A549 (cell line): Measurements from ENCODE around the gene MT3. TPM values are rescaled to one million over a fixed set of nuclear protein-coding genes. Genes with fewer than 3 reads are reported as not detected.

Experiments used
- ATAC-seq, 2 experiments: fragments of 200-7000 bp in 1 of 2; fragments of >200 bp in 1 of 2; cut with Nextera tagmentation in 1 of 2; cut with Tn5 transposase in 1 of 2; 3 replicates each; pipeline versions ENCODE4 v1.8.0 to v1.9.1; 2018 to 2020; ENCODE audit warnings: mild to moderate bottlenecking in 1 of 2, moderate library complexity in 1 of 2
- CTCF ChIA-PET: fragments of 300-600 bp; sonication (Branson Sonifier 250); formaldehyde crosslinking; extraction: SDS; loops from one replicate; lab custom pipeline; 2021; ENCODE audit warnings: antibody characterized with exemption, inconsistent platforms; lab: Yijun Ruan, JAX
- POLR2A ChIA-PET: fragments of 350-600 bp; formaldehyde crosslinking; extraction: SDS; loops from one replicate; lab custom pipeline; 2021; ENCODE audit warnings: antibody characterized with exemption, inconsistent platforms; lab: Yijun Ruan, JAX
- DNase-seq, 2 experiments: peaks; one replicate each; pipeline versions ENCODE4 v3.0.0 to v3.0.0-alpha.2; 2011 to 2016; ENCODE audit warnings: low read depth in 1 of 2, low spot score in 1 of 2
- FAIRE-seq: peaks from 2 replicates; lab custom pipeline; 2011; peaks lifted over from hg19 to GRCh38; lab: Jason Lieb, UNC
- H3K27ac ChIP-seq, 2 experiments: fragments of >200 bp; sonication (Bioruptor Twin); formaldehyde crosslinking; 3 replicates each; pipeline ENCODE4 v1.5.1; 2016 to 2017
- H3K4me1 ChIP-seq: fragments of >200 bp; sonication (Bioruptor Twin); formaldehyde crosslinking; 3 replicates; pipeline ENCODE4 v1.6.1; 2016
- H3K4me2 ChIP-seq: fragments of >200 bp; sonication (Bioruptor Twin); formaldehyde crosslinking; 3 replicates; pipeline ENCODE4 v1.6.1; 2016
- H3K4me3 ChIP-seq: fragments of >200 bp; sonication (Bioruptor Twin); formaldehyde crosslinking; 3 replicates; pipeline ENCODE4 v1.5.1; 2016
- H3K9me3 ChIP-seq: fragments of >200 bp; sonication (Bioruptor Twin); formaldehyde crosslinking; 3 replicates; pipeline ENCODE4 v1.6.1; 2016
- BCL3 ChIP-seq: fragments of >200 bp; sonication (Bioruptor Twin); formaldehyde crosslinking; IDR thresholded peaks from 3 replicates; pipeline ENCODE4 v1.6.1; 2016
- CBX8 ChIP-seq: fragments of 200-600 bp; sonication (generic); IDR thresholded peaks from 2 replicates; pipeline ENCODE4 v1.6.1; 2016
- CTCF ChIP-seq: fragments of >200 bp; sonication (Bioruptor Twin); formaldehyde crosslinking; IDR thresholded peaks from 3 replicates; pipeline ENCODE4 v1.5.1; 2016
- E2F6 ChIP-seq: IDR thresholded peaks from 2 replicates; pipeline ENCODE4 v1.6.1; 2012; ENCODE audit warnings: low read depth, borderline replicate concordance
- EHF ChIP-seq: fragments of 250-450 bp; sonication (Bioruptor Pico); IDR thresholded peaks from 2 replicates; pipeline ENCODE4 v1.5.0; 2020; ENCODE audit warnings: mild to moderate bottlenecking
- EHMT2 ChIP-seq: fragments of 200-600 bp; sonication (generic); IDR thresholded peaks from 2 replicates; pipeline ENCODE4 v1.6.1; 2016; ENCODE audit warnings: antibody characterized with exemption, low read depth, mild to moderate bottlenecking, moderate library complexity
- ESRRA ChIP-seq: fragments of 150-350 bp; IDR thresholded peaks from 2 replicates; pipeline ENCODE4 v1.6.1; 2014; ENCODE audit warnings: mild to moderate bottlenecking, low read length, borderline replicate concordance
- FOSB ChIP-seq: fragments of 250-450 bp; sonication (Bioruptor Pico); IDR thresholded peaks from 2 replicates; pipeline ENCODE4 v1.5.0; 2020; ENCODE audit warnings: mild to moderate bottlenecking, moderate library complexity
- FOSL2 ChIP-seq, 2 experiments: fragments of 450-650 bp in 1 of 2; fragments of >200 bp in 1 of 2; sonication (Bioruptor Twin) in 1 of 2; formaldehyde crosslinking; IDR thresholded peaks; 2 replicates each; pipeline versions ENCODE4 v1.5.0 to v1.6.1; 2016 to 2020; ENCODE audit warnings: mild to moderate bottlenecking in 1 of 2, moderate library complexity in 1 of 2
- HDAC2 ChIP-seq: fragments of 200-600 bp; sonication (generic); IDR thresholded peaks from 2 replicates; pipeline ENCODE4 v1.6.1; 2016
- HOXA7 ChIP-seq: fragments of 250-450 bp; sonication (Bioruptor Pico); IDR thresholded peaks from 2 replicates; pipeline ENCODE4 v1.5.0; 2020; ENCODE audit warnings: mild to moderate bottlenecking, moderate library complexity
- HOXB13 ChIP-seq: fragments of 250-450 bp; sonication (Bioruptor Pico); IDR thresholded peaks from 2 replicates; pipeline ENCODE4 v1.5.0; 2020; ENCODE audit warnings: low read depth, mild to moderate bottlenecking, moderate library complexity
- HOXB5 ChIP-seq: fragments of 250-450 bp; sonication (Bioruptor Pico); IDR thresholded peaks from 2 replicates; pipeline ENCODE4 v1.5.0; 2020; ENCODE audit warnings: mild to moderate bottlenecking, moderate library complexity
- KDM1A ChIP-seq: fragments of 200-600 bp; sonication (generic); IDR thresholded peaks from 2 replicates; pipeline ENCODE4 v1.6.1; 2016; ENCODE audit warnings: low read depth, mild to moderate bottlenecking
- MAX ChIP-seq: IDR thresholded peaks from 2 replicates; pipeline ENCODE4 v1.6.1; 2012
- MAZ ChIP-seq: fragments of 150-350 bp; IDR thresholded peaks from 2 replicates; pipeline ENCODE4 v1.6.1; 2014; ENCODE audit warnings: antibody characterized with exemption, low read depth, low read length, borderline replicate concordance
- NFE2L2 ChIP-seq: fragments of 150-350 bp; conservative IDR thresholded peaks from 2 replicates; pipeline ENCODE4 v1.6.1; 2014; ENCODE audit warnings: low read length
- RAD21 ChIP-seq, 2 experiments: fragments of >200 bp in 1 of 2; sonication (Bioruptor Twin) in 1 of 2; formaldehyde crosslinking in 1 of 2; IDR thresholded peaks in 1 of 2; conservative IDR thresholded peaks in 1 of 2; 2 replicates in 1 of 2; 3 replicates in 1 of 2; pipeline ENCODE4 v1.6.1; 2012 to 2018; ENCODE audit warnings: inconsistent platforms in 1 of 2
- RARB ChIP-seq: fragments of 250-450 bp; sonication (Bioruptor Pico); IDR thresholded peaks from 2 replicates; pipeline ENCODE4 v1.8.0; 2021; ENCODE audit warnings: mild to moderate bottlenecking, moderate library complexity
- TP53 ChIP-seq: fragments of 250-450 bp; sonication (Bioruptor Pico); IDR thresholded peaks from 2 replicates; pipeline ENCODE4 v1.5.0; 2021; ENCODE audit warnings: mild to moderate bottlenecking, moderate library complexity
- USF2 ChIP-seq: fragments of 450-650 bp; IDR thresholded peaks from 2 replicates; pipeline ENCODE4 v1.6.1; 2014; ENCODE audit warnings: antibody characterized with exemption
- ZFP36 ChIP-seq: fragments of 450-650 bp; IDR thresholded peaks from 2 replicates; pipeline ENCODE4 v1.6.1; 2014; ENCODE audit warnings: borderline replicate concordance; ENCODE audit not compliant: partially characterized antibody
- ZSCAN20 ChIP-seq: fragments of 250-450 bp; sonication (Bioruptor Pico); IDR thresholded peaks from 2 replicates; pipeline ENCODE4 v1.8.0; 2022; ENCODE audit warnings: mild to moderate bottlenecking, moderate library complexity
- WGBS: methylation state at CpG from one replicate; pipeline ENCODE4 v1.1.6; 2017; ENCODE audit errors: missing lambda C conversion rate; 5-methylcytosine and 5-hydroxymethylcytosine counted together
- polyA plus RNA-seq, 4 experiments: library from polyadenylated mRNA; depleted of rRNA in 3 of 4; stranded (reverse); fragments of >200 nt; fragmentation: RNase III in 1 of 4; extraction: RNeasy Plus Mini Kit Qiagen cat#74134 plus additional on column Dnase treatment in 1 of 4; gene quantifications; 2 replicates in 3 of 4; 3 replicates in 1 of 4; pipeline ENCODE4 v1.2.3, GENCODE V29; 2011 to 2017

The MT3 gene
- polyA plus RNA-seq, 2 of the 4 experiments (the other 2 are of a cell fraction): 0.16 to 0.21 TPM

GRCh38 chr16:56549161-56549560 is 40.2 kb upstream of the MT3 start (continued):
- no peak for TF ChIP-seq CTCF
- TF ChIP-seq, all 56 proteins: peak for 0

GRCh38 chr16:56549744-56550385 is 39.5 kb upstream of the MT3 start:
- CTCF ChIA-PET: interaction anchor here (0.7 to 2.3 kb wide), 6 partner anchors 12 to 151 kb away, joined by 3 to 7 read pairs (median 4); partner anchors contain the start of gene MT4
- 66% methylated on average over 5 of the region's 5 CpGs for WGBS

GRCh38 chr16:56551796-56552738 is 37.3 kb upstream of the MT3 start:
- TF ChIP-seq ZSCAN20 (no peak), NFE2L2 (no peak), MAZ (no peak), RAD21 (conservative IDR thresholded peaks at IDR 0.05 in 1 of 2, IDR thresholded peaks at IDR 0.05 in 1 of 2) (no peak), HOXA7 (CRISPR knock-in tag) (no peak), KDM1A (no peak)
- ChIA-PET POLR2A (no interaction called here), CTCF (interaction anchor here (0.8 to 1.0 kb wide), 4 partner anchors 12 to 150 kb away, joined by 3 to 7 read pairs (median 4); no protein-coding TSS in a partner anchor)
- H3K4me2 ChIP-seq: no peak overlapping the region
- no peak overlapping the region for H3K4me3 ChIP-seq
- H3K9me3 ChIP-seq: no peaks in the 10 kb centered on the region
- 48% methylated on average over 11 of the region's 11 CpGs for WGBS
- H3K27ac ChIP-seq: no peak overlapping the region
- ATAC-seq (no peak), DNase-seq (no peak), FAIRE-seq (no peak)
- H3K4me1 ChIP-seq: no peaks in the 10 kb centered on the region

More at GRCh38 chr16:56549744-56550385, 39.5 kb upstream of the MT3 start:
- ATAC-seq (0 out of 6 replicates have a peak, but pooled peaks of 1 of the 2 experiments have one; percentile 19), FAIRE-seq (no peak), DNase-seq (no peak)
- H3K27ac ChIP-seq: no peak overlapping the region
- no peaks in the 10 kb centered on the region for H3K9me3 ChIP-seq
- POLR2A ChIA-PET: no interaction called here
- H3K4me1 ChIP-seq: no peaks in the 10 kb centered on the region
- H3K4me3 ChIP-seq: no peak overlapping the region
- TF ChIP-seq KDM1A (no peak), ZFP36 (peak; percentile 66)
- no peak overlapping the region for H3K4me2 ChIP-seq

- FAIRE-seq (no peak), ATAC-seq (no peak), DNase-seq (no peak)
- Histone ChIP-seq H3K4me1 (peaks cover 7% of the 10 kb centered on the region; the same call in 2 of the 3 replicates), H3K4me2 (no peak overlapping the region), H3K27ac (no peak overlapping the region), H3K9me3 (no peaks in the 10 kb centered on the region), H3K4me3 (no peak overlapping the region)
- CTCF ChIA-PET: interaction anchor here (0.6 kb wide), 1 partner anchor 132 kb away, joined by 3 read pairs; no protein-coding TSS in a partner anchor
- POLR2A ChIA-PET: no interaction called here
- 59% methylated on average over 10 of the region's 10 CpGs for WGBS
- TF ChIP-seq CBX8 (no peak), RARB (no peak), HOXB13 (CRISPR knock-in tag) (no peak), MAX (no peak), FOSL2 (IDR thresholded peaks at IDR 0.05) (no peak), FOSL2 (CRISPR knock-in tag; IDR thresholded peaks at IDR 0.05) (no peak), USF2 (no peak), HOXA7 (CRISPR knock-in tag) (no peak), ESRRA (no peak), MAZ (no peak), EHMT2 (no peak), TP53 (CRISPR knock-in tag) (no peak), EHF (CRISPR knock-in tag) (no peak), ZSCAN20 (no peak), E2F6 (no peak), HOXB5 (CRISPR knock-in tag) (no peak), BCL3 (no peak), HDAC2 (no peak), FOSB (CRISPR knock-in tag) (no peak)
Measured at GRCh38 chr16:56554441-56554840, 34.9 kb upstream of the MT3 start.
